Natural killer cell (primary cell): ENCODE results near the gene KIF19. TPM values are rescaled to one million over a fixed set of nuclear protein-coding genes. Genes with fewer than 3 reads are reported as not detected.
A peak's percentile ranks its signal among the peaks of the same experiment; 100 is the strongest.

Experiments used
- ATAC-seq, 3 donors: fragments of 150-1000 bp in 2 of 3; fragments of 200-7000 bp in 1 of 3; cut with Tn5 transposase; 1 replicate in 1 of 3; 2 replicates in 2 of 3; pipeline ENCODE4 v1.10.0; 2021; ENCODE audit warnings: mild to moderate bottlenecking in 2 of 3, moderate library complexity in 2 of 3
- DNase-seq, 2 donors: peaks; one replicate each; pipeline versions ENCODE4 v3.0.0 to v3.0.0-alpha.2; 2013 to 2021; ENCODE audit warnings: mixed read lengths in 1 of 2
- H3K27ac ChIP-seq: one replicate; pipeline ENCODE4 v1.5.1; 2013; ENCODE audit warnings: mild to moderate bottlenecking, low read length
- H3K27me3 ChIP-seq: one replicate; pipeline ENCODE4 v1.6.1; 2013; ENCODE audit warnings: low read length; ENCODE audit not compliant: control insufficient read depth, insufficient read depth
- H3K36me3 ChIP-seq: one replicate; pipeline ENCODE4 v1.6.1; 2013; ENCODE audit warnings: low read length; ENCODE audit not compliant: control insufficient read depth, insufficient read depth
- H3K4me1 ChIP-seq: one replicate; pipeline ENCODE4 v1.6.1; 2013; ENCODE audit warnings: low read length; ENCODE audit not compliant: control insufficient read depth, insufficient read depth
- H3K4me3 ChIP-seq: one replicate; pipeline ENCODE4 v1.5.1; 2013; ENCODE audit warnings: low read length
- H3K9me3 ChIP-seq: one replicate; pipeline ENCODE4 v1.6.1; 2013; ENCODE audit warnings: low read length; ENCODE audit not compliant: control insufficient read depth, insufficient read depth
- H3K27ac Mint-ChIP-seq, 2 donors: one replicate each; pipeline ENCODE4 v1.8.0; 2022; ENCODE audit warnings: mild to moderate bottlenecking in 2 of 2, mixed read lengths in 2 of 2, moderate library complexity in 1 of 2
- H3K27me3 Mint-ChIP-seq, 2 donors: one replicate each; pipeline ENCODE4 v1.8.0; 2022; ENCODE audit warnings: low read depth in 2 of 2, mixed read lengths in 2 of 2
- H3K36me3 Mint-ChIP-seq: one replicate; pipeline ENCODE4 v1.8.0; 2022; ENCODE audit warnings: mixed read lengths
- H3K4me1 Mint-ChIP-seq, 2 donors: one replicate each; pipeline ENCODE4 v1.8.0; 2022; ENCODE audit warnings: mixed read lengths in 2 of 2
- H3K4me3 Mint-ChIP-seq: one replicate; pipeline ENCODE4 v1.8.0; 2022; ENCODE audit warnings: mild to moderate bottlenecking, moderate library complexity, mixed read lengths
- H3K9me3 Mint-ChIP-seq, 2 donors: one replicate each; pipeline ENCODE4 v1.8.0; 2022; ENCODE audit warnings: mixed read lengths in 2 of 2
- WGBS: methylation state at CpG from one replicate; pipeline ENCODE4 v1.1.7; 2013; ENCODE audit warnings: missing lambda C conversion rate; ENCODE audit not compliant: insufficient coverage; 5-methylcytosine and 5-hydroxymethylcytosine counted together
- intact Hi-C: fragments of 100-400 bp; cut with micrococcal nuclease; formaldehyde crosslinking; loops from one replicate; pipeline ENCODE4 v1.14.2; 2022
- total RNA-seq, 4 donors: library from RNA; stranded (reverse); fragments of 120-200 nt in 1 of 4; gene quantifications; one replicate each; pipeline versions ENCODE4 v1.2.3 to v1.2.4, GENCODE V29; 2013 to 2022
- TF ChIP-seq, protein P1 (sequence below): fragments of 200-600 bp; IDR thresholded peaks from one replicate; pipeline ENCODE4 v1.8.0; 2022; ENCODE audit warnings: antibody characterized with exemption

Gene KIF19
- total RNA-seq, 3 donors from 2014 or later (not counting 1 experiment from before 2014, with no cell fraction given) = 1.7 to 7.1 (median 6.1) TPM

DNA sequence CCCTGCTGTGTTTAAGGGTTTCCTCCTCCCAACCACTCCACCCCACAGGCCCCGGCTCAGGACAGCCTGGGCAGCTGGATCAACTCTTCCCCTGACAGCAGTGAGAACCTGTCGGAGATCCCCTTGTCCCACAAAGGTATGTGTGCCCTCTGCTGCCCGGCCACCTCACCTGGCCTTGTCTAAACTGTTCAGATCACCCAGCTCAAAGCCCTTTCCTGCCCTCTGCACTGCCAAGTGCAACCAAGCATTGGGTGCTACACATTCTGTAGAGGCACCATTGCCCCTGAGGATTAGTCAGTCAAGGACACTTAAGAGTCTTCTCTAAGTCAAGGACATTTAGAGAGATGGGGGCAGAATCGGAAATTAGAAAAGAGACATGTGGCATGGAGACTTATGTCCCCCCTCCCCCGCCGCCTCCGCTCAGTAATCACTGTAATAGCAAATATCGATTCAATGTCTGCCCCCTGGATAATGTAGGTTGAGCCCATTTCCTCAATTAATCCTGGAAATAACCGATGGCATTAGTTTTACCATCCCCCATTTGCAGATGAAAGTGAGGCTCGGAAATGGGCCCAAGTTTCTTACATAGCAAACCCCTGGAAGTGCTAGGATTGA is 27.5 kb downstream of the KIF19 start:
- H3K4me3 Mint-ChIP-seq = no peak overlapping the region
- 85% methylated on average over 10 of the region's 10 CpGs for WGBS
- peaks cover 0 to 7% of the 10 kb centered on the region in 2 donors for H3K4me1 Mint-ChIP-seq
- no peaks in the 10 kb centered on the region for H3K36me3 Mint-ChIP-seq
- ATAC-seq (no peak), DNase-seq (no peak)
- Histone ChIP-seq H3K36me3 (no peaks in the 10 kb centered on the region), H3K4me1 (peaks cover 8% of the 10 kb centered on the region), H3K9me3 (no peaks in the 10 kb centered on the region), H3K27ac (no peak overlapping the region), H3K4me3 (no peak overlapping the region), H3K27me3 (peaks cover 42% of the 10 kb centered on the region)
- TF ChIP-seq, protein P1, sequence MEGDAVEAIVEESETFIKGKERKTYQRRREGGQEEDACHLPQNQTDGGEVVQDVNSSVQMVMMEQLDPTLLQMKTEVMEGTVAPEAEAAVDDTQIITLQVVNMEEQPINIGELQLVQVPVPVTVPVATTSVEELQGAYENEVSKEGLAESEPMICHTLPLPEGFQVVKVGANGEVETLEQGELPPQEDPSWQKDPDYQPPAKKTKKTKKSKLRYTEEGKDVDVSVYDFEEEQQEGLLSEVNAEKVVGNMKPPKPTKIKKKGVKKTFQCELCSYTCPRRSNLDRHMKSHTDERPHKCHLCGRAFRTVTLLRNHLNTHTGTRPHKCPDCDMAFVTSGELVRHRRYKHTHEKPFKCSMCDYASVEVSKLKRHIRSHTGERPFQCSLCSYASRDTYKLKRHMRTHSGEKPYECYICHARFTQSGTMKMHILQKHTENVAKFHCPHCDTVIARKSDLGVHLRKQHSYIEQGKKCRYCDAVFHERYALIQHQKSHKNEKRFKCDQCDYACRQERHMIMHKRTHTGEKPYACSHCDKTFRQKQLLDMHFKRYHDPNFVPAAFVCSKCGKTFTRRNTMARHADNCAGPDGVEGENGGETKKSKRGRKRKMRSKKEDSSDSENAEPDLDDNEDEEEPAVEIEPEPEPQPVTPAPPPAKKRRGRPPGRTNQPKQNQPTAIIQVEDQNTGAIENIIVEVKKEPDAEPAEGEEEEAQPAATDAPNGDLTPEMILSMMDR = no peak
- H3K27me3 Mint-ChIP-seq = peaks cover 22 to 40% of the 10 kb centered on the region in 2 donors
- no peaks in the 10 kb centered on the region for H3K9me3 Mint-ChIP-seq
- intact Hi-C loops = loop anchor here (10.0 kb wide), 1 partner anchor 49 kb away; no protein-coding TSS in a partner anchor
- no peak overlapping the region for H3K27ac Mint-ChIP-seq

DNA sequence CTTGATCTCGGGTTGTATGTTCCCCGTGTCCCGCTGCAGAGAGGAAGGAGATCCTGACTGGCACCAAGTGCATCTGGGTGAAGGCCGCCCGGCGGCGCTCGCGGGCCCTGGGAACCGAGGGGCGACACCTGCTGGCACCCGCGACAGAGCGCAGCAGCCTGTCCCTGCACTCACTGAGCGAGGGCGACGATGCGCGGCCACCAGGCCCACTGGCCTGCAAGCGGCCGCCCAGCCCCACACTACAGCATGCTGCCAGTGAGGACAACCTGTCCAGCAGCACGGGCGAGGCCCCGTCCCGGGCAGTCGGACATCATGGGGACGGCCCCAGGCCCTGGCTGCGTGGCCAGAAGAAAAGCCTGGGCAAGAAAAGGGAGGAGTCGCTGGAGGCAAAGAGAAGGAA is 28.1 kb downstream of the KIF19 start:
- no peaks in the 10 kb centered on the region for H3K9me3 Mint-ChIP-seq
- ATAC-seq (peak; percentile 54 to 78 (median 71)), DNase-seq (peak; percentile 45 to 69)
- Histone ChIP-seq H3K36me3 (no peaks in the 10 kb centered on the region), H3K9me3 (no peaks in the 10 kb centered on the region), H3K4me3 (no peak overlapping the region), H3K4me1 (peaks cover 8% of the 10 kb centered on the region), H3K27me3 (peaks cover 47% of the 10 kb centered on the region), H3K27ac (no peak overlapping the region)
- TF ChIP-seq, protein P1 = peak; percentile 59
- intact Hi-C loops = loop anchor here (10.0 kb wide), 1 partner anchor 49 kb away; no protein-coding TSS in a partner anchor
- no peaks in the 10 kb centered on the region for H3K36me3 Mint-ChIP-seq
- H3K27ac Mint-ChIP-seq = no peak overlapping the region
- peak overlapping the region; percentile 45 for H3K4me3 Mint-ChIP-seq
- WGBS = 9% methylated on average over 29 of the region's 29 CpGs
- peaks cover 27 to 42% of the 10 kb centered on the region in 2 donors for H3K27me3 Mint-ChIP-seq
- H3K4me1 Mint-ChIP-seq = peaks cover 0 to 7% of the 10 kb centered on the region in 2 donors

DNA sequence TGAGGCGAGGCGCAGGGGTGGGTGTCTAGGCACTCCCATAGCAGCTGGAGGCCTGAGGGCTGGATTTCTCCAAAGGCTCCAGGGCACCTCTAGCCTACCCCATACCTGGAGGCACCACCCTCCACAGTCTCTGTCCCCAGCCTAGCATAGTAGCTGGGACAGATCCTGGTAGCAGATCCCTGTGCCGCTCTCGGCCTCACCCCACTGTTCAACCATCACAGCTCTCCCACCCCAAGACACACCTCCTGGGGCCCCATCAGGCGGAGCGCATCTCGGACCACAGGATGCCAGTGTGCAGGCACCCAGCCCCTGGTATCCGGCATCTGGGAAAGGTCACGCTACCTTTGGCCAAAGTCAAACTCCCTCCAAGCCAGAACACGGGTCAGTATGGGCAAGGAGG is 28.5 kb downstream of the KIF19 start:
- Mint-ChIP-seq H3K4me1 (peaks cover 0 to 7% of the 10 kb centered on the region in 2 donors), H3K9me3 (no peaks in the 10 kb centered on the region), H3K4me3 (no peak overlapping the region), H3K27ac (no peak overlapping the region), H3K36me3 (no peaks in the 10 kb centered on the region), H3K27me3 (peaks cover 27 to 43% of the 10 kb centered on the region in 2 donors)
- TF ChIP-seq, protein P1 = no peak
- H3K27me3 ChIP-seq = peaks cover 49% of the 10 kb centered on the region
- H3K9me3 ChIP-seq = no peaks in the 10 kb centered on the region
- intact Hi-C loops = loop anchor here (10.0 kb wide), 1 partner anchor 50 kb away; no protein-coding TSS in a partner anchor
- peaks cover 8% of the 10 kb centered on the region for H3K4me1 ChIP-seq
- ATAC-seq = no peak
- H3K27ac ChIP-seq = no peak overlapping the region
- DNase-seq = no peak
- no peaks in the 10 kb centered on the region for H3K36me3 ChIP-seq
- 78% methylated on average over 10 of the region's 10 CpGs for WGBS
- no peak overlapping the region for H3K4me3 ChIP-seq
